H1 (cell line): ENCODE data around the gene ZPR1. TPM values are rescaled to one million over a fixed set of nuclear protein-coding genes. Genes with fewer than 3 reads are reported as not detected.

Experiments used
- BCL11A ChIP-seq, 2 experiments: IDR thresholded peaks; one replicate each; pipeline ENCODE4 v1.6.1; 2011; ENCODE audit warnings: low read depth in 2 of 2, low read length in 2 of 2, mild to moderate bottlenecking in 2 of 2
- CHD1 ChIP-seq: IDR thresholded peaks from 2 replicates; pipeline ENCODE4 v1.6.1; 2012; ENCODE audit warnings: low read depth, low read length, improper control_type of control experiment
- EZH2 ChIP-seq: fragments of 200-600 bp; sonication (generic); IDR thresholded peaks from 2 replicates; pipeline ENCODE4 v1.7.1; 2012; ENCODE audit warnings: low read depth, mild to moderate bottlenecking, moderate library complexity, low read length, inconsistent platforms; ENCODE audit not compliant: severe bottlenecking
- GTF2F1 ChIP-seq: IDR thresholded peaks from 2 replicates; pipeline ENCODE4 v1.6.1; 2012; ENCODE audit warnings: low read depth, low read length, improper control_type of control experiment, borderline replicate concordance
- HDAC6 ChIP-seq: IDR thresholded peaks from one replicate; pipeline ENCODE4 v1.7.1; 2012; ENCODE audit warnings: low read depth, mild to moderate bottlenecking, inconsistent platforms, low read length, moderate library complexity
- POLR2A ChIP-seq, 2 experiments: IDR thresholded peaks; 1 replicate in 1 of 2; 2 replicates in 1 of 2; pipeline ENCODE4 v1.6.1; 2011; ENCODE audit warnings: low read depth in 2 of 2, low read length in 2 of 2, mild to moderate bottlenecking in 2 of 2; ENCODE audit errors: control extremely low read depth in 1 of 2
- POLR2AphosphoS5 ChIP-seq: IDR thresholded peaks from 2 replicates; pipeline ENCODE4 v1.6.1; 2011; ENCODE audit warnings: low read depth, low read length
- SIN3A ChIP-seq, 2 experiments: IDR thresholded peaks in 1 of 2; conservative IDR thresholded peaks in 1 of 2; 2 replicates each; pipeline ENCODE4 v1.6.1; 2011 to 2012; ENCODE audit warnings: low read length in 2 of 2, improper control_type of control experiment in 1 of 2, low read depth in 1 of 2, mild to moderate bottlenecking in 1 of 2
- SIX5 ChIP-seq: IDR thresholded peaks from 2 replicates; pipeline ENCODE4 v1.6.1; 2011; ENCODE audit warnings: mild to moderate bottlenecking, low read depth, low read length
- YY1 ChIP-seq: IDR thresholded peaks from 2 replicates; pipeline ENCODE4 v1.6.1; 2011; ENCODE audit warnings: low read depth, mild to moderate bottlenecking, low read length
- polyA plus RNA-seq, 7 experiments: library from polyadenylated mRNA; depleted of rRNA in 3 of 7; stranded (reverse) in 5 of 7; unstranded in 2 of 7; fragments of >200 nt in 5 of 7; fragments of 200-250 nt in 2 of 7; gene quantifications; 1 replicate in 5 of 7; 2 replicates in 1 of 7; 4 replicates in 1 of 7; pipeline versions ENCODE4 v1.2.1 to v1.2.3, GENCODE V29; 2011 to 2013; ENCODE audit warnings: missing spikeins in 2 of 7, mixed read lengths in 2 of 7
- total RNA-seq: library from RNA; stranded (reverse); fragmentation: NEBNext Ultra II Directional; extraction: Animal tissue kit (Norgen Biotek cat#: 25700); gene quantifications from 2 replicates; pipeline ENCODE4 v1.2.1, GENCODE V29; 2021
- TF ChIP-seq, protein P1 (sequence below): fragments of 300-600 bp; sonication (generic); IDR thresholded peaks from 2 replicates; pipeline ENCODE4 v1.7.1; 2012; ENCODE audit warnings: low read length, moderate library complexity, mild to moderate bottlenecking, inconsistent platforms; ENCODE audit not compliant: insufficient replicate concordance
- TF ChIP-seq, protein P2 (sequence below): IDR thresholded peaks from 2 replicates; pipeline ENCODE4 v1.6.1; 2012; ENCODE audit warnings: inconsistent platforms

ZPR1 gene
- total and polyA plus RNA-seq, 2 of the 8 experiments (the other 6 are each of a cell fraction or from before 2014, with no cell fraction given): 36.7 to 70.5 TPM

DNA sequence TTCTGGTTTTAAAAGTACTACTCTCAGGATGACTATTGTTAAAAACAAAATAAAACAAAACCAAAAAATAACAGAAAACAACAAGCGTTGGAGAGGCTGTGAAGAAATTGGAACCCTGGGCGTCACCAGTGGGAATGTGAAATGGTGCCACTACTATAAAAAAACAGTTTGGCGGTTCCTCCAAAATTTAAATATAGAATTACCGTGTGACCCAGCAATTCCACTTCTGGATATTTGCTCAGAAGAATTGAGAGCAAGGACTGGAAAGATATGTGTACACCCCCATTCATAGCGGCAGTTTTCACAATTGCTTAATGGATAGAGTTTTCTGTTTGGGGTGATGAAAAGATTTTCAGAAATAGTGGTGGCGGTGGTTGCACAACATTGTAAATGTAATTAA, 26.7 kb upstream of the ZPR1 start (continued):
- TF ChIP-seq, protein P1, sequence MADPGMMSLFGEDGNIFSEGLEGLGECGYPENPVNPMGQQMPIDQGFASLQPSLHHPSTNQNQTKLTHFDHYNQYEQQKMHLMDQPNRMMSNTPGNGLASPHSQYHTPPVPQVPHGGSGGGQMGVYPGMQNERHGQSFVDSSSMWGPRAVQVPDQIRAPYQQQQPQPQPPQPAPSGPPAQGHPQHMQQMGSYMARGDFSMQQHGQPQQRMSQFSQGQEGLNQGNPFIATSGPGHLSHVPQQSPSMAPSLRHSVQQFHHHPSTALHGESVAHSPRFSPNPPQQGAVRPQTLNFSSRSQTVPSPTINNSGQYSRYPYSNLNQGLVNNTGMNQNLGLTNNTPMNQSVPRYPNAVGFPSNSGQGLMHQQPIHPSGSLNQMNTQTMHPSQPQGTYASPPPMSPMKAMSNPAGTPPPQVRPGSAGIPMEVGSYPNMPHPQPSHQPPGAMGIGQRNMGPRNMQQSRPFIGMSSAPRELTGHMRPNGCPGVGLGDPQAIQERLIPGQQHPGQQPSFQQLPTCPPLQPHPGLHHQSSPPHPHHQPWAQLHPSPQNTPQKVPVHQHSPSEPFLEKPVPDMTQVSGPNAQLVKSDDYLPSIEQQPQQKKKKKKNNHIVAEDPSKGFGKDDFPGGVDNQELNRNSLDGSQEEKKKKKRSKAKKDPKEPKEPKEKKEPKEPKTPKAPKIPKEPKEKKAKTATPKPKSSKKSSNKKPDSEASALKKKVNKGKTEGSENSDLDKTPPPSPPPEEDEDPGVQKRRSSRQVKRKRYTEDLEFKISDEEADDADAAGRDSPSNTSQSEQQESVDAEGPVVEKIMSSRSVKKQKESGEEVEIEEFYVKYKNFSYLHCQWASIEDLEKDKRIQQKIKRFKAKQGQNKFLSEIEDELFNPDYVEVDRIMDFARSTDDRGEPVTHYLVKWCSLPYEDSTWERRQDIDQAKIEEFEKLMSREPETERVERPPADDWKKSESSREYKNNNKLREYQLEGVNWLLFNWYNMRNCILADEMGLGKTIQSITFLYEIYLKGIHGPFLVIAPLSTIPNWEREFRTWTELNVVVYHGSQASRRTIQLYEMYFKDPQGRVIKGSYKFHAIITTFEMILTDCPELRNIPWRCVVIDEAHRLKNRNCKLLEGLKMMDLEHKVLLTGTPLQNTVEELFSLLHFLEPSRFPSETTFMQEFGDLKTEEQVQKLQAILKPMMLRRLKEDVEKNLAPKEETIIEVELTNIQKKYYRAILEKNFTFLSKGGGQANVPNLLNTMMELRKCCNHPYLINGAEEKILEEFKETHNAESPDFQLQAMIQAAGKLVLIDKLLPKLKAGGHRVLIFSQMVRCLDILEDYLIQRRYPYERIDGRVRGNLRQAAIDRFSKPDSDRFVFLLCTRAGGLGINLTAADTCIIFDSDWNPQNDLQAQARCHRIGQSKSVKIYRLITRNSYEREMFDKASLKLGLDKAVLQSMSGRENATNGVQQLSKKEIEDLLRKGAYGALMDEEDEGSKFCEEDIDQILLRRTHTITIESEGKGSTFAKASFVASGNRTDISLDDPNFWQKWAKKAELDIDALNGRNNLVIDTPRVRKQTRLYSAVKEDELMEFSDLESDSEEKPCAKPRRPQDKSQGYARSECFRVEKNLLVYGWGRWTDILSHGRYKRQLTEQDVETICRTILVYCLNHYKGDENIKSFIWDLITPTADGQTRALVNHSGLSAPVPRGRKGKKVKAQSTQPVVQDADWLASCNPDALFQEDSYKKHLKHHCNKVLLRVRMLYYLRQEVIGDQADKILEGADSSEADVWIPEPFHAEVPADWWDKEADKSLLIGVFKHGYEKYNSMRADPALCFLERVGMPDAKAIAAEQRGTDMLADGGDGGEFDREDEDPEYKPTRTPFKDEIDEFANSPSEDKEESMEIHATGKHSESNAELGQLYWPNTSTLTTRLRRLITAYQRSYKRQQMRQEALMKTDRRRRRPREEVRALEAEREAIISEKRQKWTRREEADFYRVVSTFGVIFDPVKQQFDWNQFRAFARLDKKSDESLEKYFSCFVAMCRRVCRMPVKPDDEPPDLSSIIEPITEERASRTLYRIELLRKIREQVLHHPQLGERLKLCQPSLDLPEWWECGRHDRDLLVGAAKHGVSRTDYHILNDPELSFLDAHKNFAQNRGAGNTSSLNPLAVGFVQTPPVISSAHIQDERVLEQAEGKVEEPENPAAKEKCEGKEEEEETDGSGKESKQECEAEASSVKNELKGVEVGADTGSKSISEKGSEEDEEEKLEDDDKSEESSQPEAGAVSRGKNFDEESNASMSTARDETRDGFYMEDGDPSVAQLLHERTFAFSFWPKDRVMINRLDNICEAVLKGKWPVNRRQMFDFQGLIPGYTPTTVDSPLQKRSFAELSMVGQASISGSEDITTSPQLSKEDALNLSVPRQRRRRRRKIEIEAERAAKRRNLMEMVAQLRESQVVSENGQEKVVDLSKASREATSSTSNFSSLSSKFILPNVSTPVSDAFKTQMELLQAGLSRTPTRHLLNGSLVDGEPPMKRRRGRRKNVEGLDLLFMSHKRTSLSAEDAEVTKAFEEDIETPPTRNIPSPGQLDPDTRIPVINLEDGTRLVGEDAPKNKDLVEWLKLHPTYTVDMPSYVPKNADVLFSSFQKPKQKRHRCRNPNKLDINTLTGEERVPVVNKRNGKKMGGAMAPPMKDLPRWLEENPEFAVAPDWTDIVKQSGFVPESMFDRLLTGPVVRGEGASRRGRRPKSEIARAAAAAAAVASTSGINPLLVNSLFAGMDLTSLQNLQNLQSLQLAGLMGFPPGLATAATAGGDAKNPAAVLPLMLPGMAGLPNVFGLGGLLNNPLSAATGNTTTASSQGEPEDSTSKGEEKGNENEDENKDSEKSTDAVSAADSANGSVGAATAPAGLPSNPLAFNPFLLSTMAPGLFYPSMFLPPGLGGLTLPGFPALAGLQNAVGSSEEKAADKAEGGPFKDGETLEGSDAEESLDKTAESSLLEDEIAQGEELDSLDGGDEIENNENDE: no peak
- TF ChIP-seq SIN3A (conservative IDR thresholded peaks at IDR 0.05 in 1 of 2, IDR thresholded peaks at IDR 0.05 in 1 of 2; ENCODE audit: low read depth in 1 of 2, low read length in 2 of 2) (no peak), EZH2 (no peak), POLR2AphosphoS5 (no peak), SIX5 (no peak), HDAC6 (no peak), GTF2F1 (no peak), YY1 (no peak), BCL11A (IDR thresholded peaks at IDR 0.05; ENCODE audit: low read depth in 2 of 2, low read length in 2 of 2) (no peak), CHD1 (no peak), POLR2A (IDR thresholded peaks at IDR 0.05; ENCODE audit: control extremely low read depth in 1 of 2, low read depth in 2 of 2, low read length in 2 of 2) (no peak)
- TF ChIP-seq, protein P2, sequence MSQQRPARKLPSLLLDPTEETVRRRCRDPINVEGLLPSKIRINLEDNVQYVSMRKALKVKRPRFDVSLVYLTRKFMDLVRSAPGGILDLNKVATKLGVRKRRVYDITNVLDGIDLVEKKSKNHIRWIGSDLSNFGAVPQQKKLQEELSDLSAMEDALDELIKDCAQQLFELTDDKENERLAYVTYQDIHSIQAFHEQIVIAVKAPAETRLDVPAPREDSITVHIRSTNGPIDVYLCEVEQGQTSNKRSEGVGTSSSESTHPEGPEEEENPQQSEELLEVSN: no peak
